Bronchial epithelial cell (primary cell): Measurements from ENCODE around the gene ADARB2. TPM values are rescaled to one million over a fixed set of nuclear protein-coding genes. Genes with fewer than 3 reads are reported as not detected.

Experiments
- DNase-seq: peaks from one replicate; pipeline ENCODE4 v3.0.0-alpha.2; 2010; ENCODE audit warnings: low read depth
- FAIRE-seq: peaks from 2 replicates; lab custom pipeline; 2011; peaks lifted over from hg19 to GRCh38; lab: Jason Lieb, UNC
- H3K27me3 ChIP-seq: 2 replicates; pipeline ENCODE4 v1.5.1; 2011; ENCODE audit warnings: low read length; ENCODE audit not compliant: control insufficient read depth, insufficient read depth
- H3K36me3 ChIP-seq: 2 replicates; pipeline ENCODE4 v1.5.1; 2011; ENCODE audit warnings: low read length; ENCODE audit not compliant: control insufficient read depth, insufficient read depth
- H3K4me3 ChIP-seq: 2 replicates; pipeline ENCODE4 v1.5.1; 2011; ENCODE audit warnings: mild to moderate bottlenecking, low read depth, low read length, control low read depth
- CTCF ChIP-seq: IDR thresholded peaks from 2 replicates; pipeline ENCODE4 v1.5.1; 2011; ENCODE audit warnings: mild to moderate bottlenecking, moderate library complexity, low read length, control low read depth, inconsistent platforms; ENCODE audit not compliant: insufficient read depth, severe bottlenecking
- total RNA-seq: library from RNA; depleted of rRNA; stranded (reverse); fragments of >200 nt; gene quantifications from 2 replicates; pipeline ENCODE4 v1.2.1, GENCODE V29; 2014

Gene ADARB2
- total RNA-seq, 1 donor from 2014 or later = not detected

GRCh38 chr10:1552881-1553670, 184.2 kb downstream of the ADARB2 start:
- DNase-seq (no peak), FAIRE-seq (no peak)
- TF ChIP-seq CTCF = no peak
- no peak overlapping the region for H3K4me3 ChIP-seq
- H3K27me3 ChIP-seq = no peaks in the 10 kb centered on the region
- H3K36me3 ChIP-seq = no peaks in the 10 kb centered on the region

GRCh38 chr10:1552406-1552805, 184.9 kb downstream of the ADARB2 start:
- no peak for FAIRE-seq
- Histone ChIP-seq H3K36me3 (no peaks in the 10 kb centered on the region), H3K4me3 (no peak overlapping the region), H3K27me3 (no peaks in the 10 kb centered on the region)
- DNase-seq = no peak
- TF ChIP-seq CTCF = no peak

GRCh38 chr10:1551636-1552338, 185.5 kb downstream of the ADARB2 start:
- no peaks in the 10 kb centered on the region for H3K27me3 ChIP-seq
- DNase-seq = no peak
- H3K4me3 ChIP-seq = no peak overlapping the region
- FAIRE-seq = no peak
- no peak for TF ChIP-seq CTCF
- no peaks in the 10 kb centered on the region for H3K36me3 ChIP-seq

- no peak for DNase-seq
- Histone ChIP-seq H3K4me3 (no peak overlapping the region), H3K36me3 (no peaks in the 10 kb centered on the region), H3K27me3 (no peaks in the 10 kb centered on the region)
- no peak for TF ChIP-seq CTCF
- no peak for FAIRE-seq
Observed at GRCh38 chr10:1550616-1551015, 186.7 kb downstream of the ADARB2 start.

GRCh38 chr10:1550291-1550595, 187.1 kb downstream of the ADARB2 start:
- no peak overlapping the region for H3K4me3 ChIP-seq
- TF ChIP-seq CTCF = no peak
- no peak for DNase-seq
- H3K36me3 ChIP-seq = no peaks in the 10 kb centered on the region
- H3K27me3 ChIP-seq = no peaks in the 10 kb centered on the region
- no peak for FAIRE-seq
